ENCODE measurements around the gene EML5.
A peak's percentile ranks its signal among the peaks of the same experiment; 100 is the strongest.
"Not testable (repeated sequence)": the region's sequence is repeated elsewhere in the genome, so short reads cannot be mapped to it uniquely, and the experiment has no call there.

EML5 gene

DNA sequence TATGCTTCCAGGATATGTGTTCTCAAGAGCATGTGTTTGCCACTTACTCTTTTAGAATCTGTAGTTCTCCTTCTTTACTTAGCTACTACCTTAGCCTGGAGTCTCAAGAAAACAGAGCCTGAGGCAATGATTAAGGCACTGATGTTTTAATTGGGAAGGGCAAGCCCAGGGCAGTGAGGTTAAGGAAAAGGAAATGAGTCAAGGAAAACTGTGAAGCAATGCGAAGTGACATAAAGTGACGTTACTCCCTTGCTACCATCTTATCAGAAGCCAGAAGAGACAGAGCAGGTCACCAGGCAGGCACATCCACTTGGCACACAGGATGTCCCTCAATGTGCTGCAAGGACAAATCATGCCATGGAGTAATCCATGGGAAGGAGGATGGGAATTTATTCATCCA, 11.3 kb upstream of the EML5 start:
- no peak for DNase-seq (ENCODE audit: low read depth in 2 of 2)

DNA sequence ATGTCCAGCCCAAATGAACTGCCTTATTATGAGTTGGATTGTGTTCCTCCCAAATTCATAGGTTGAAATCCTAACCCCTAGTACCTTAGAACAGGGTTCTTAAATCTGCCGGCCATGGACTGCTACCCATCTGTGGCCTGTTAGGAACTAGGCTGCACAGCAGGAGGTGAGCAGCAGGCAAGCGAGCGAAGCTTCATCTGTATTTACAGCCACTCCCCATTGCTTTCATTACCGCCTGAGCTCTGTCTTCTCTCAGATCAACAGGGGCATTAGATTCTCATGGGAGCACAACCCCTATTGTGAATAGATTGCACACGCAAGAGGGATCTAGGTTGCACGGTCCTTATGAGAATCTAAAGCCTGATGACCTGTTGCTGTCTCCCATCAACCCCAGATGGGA, 9.8 kb upstream of the EML5 start:
- DNase-seq (ENCODE audit: low read depth in 2 of 2), result no peak

DNA sequence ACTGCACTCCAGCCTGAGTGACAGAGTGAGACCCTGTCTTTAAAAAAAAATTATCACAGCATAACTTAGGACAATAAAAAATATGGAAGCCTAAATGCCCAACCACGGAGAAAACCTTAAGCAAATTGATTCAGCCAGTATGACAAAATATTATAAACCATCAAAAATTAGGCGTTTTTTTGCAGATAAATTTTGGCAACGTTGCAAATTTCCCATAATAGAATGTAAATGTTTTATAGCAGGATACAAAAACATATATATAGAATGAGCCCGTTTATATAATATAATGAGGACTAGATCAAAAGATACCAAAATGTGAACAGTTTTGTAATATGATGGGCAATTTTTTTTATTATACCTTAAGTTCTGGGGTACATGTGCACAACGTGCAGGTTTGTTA, 6.8 kb upstream of the EML5 start:
- DNase-seq (ENCODE audit: low read depth in 2 of 2), result no peak

DNA sequence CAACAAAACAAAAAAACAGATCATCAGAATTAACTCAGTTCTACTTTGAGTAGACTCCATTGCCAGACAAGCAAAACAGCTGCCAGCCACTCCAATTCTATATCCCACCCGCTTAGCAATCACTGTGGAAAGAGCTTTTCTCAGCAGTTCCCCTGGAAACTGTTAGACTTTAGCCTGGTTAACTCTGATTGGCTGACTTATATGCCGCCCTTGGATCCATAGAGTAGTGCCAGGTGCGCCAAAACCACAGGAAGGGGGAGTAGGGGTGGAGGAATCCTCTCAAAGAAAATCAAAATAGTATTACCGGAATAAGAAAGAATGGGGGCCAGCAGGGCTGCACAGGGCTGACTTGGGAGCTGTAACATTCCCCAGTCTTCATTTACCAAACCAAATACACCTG, 5.4 kb upstream of the EML5 start:
- DNase-seq (ENCODE audit: low read depth in 2 of 2), result no peak

DNA sequence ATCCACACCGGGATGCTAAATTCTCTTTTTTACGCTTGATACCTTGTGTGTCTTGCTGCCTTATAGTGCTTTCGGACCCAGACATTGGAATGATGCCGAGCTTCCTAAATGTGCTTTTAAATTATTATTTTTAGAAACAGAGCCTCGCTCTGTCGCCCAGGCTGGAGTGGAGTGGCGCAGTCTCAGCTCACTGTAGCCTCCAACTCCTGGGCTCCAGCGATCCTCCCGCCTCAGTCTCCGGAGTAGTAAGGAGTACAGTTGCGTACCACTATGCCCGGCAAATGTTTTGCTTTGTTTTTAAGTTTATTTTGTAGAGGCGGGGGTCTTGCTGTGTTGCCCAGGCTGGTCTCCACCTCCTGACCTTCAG, 489 bp upstream of the EML5 start:
- DNase-seq (ENCODE audit: low read depth in 2 of 2), result no peak

DNA sequence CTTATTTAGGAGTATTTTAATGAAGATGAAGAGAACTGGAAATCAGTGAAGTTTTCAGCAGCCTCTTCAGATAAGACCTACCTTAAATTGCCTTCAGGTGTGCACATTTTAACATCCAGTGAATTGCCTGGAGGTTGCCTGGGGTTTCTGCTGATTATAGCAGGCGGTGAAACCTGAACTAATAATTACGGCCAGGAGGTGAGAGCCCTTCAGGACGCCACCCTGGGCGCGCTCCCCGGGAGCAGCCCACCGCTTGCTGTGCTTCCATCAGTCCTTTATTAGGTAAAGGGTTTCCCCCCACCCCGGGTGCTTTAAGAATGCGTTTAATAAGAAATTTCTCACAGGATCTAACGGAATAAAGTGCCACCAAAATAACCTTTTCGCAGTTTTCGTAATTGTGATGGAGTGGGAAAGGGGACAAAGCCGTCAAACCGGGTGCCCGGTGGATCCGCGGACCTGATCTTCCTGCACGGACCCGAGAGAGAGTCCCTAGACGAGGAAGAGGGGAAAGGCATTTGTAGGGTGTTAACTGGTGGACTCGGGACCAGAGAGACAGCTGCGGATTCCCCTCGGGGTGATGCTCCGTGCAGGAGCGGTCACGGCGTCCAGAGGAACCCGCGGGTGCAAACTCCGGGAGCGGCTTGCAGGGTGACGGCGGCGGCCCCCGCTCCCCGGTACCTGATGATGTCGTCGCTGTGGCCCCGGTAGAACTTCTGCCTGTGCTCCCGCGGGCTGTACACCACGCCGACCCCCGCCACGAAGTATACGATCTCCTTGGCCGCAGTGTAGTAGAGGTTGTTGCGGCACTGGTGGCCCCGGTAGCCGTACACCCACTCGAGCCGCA, 902 bp downstream of the EML5 start:
- DNase-seq (ENCODE audit: low read depth in 2 of 2), result peak in 1 of 2 donors; percentile 6

DNA sequence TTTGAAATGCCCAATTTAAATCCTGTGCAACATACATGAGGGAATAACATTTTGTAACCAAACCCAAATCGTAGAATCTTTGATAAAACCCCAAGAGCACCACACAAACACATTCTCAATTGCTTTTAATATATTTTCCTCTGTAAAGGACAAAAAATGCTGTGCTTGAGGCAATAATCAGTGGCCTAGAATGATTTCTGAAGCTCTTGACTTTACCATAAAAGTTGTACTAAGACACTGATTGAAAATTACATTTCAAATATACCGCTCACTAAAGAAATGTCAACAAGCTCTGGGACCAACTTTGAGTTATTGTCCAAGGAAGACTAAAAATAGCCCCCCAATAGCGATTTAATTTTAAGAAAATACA, 1.5 kb downstream of the EML5 start:
- no peak for DNase-seq (ENCODE audit: low read depth in 2 of 2)

DNA sequence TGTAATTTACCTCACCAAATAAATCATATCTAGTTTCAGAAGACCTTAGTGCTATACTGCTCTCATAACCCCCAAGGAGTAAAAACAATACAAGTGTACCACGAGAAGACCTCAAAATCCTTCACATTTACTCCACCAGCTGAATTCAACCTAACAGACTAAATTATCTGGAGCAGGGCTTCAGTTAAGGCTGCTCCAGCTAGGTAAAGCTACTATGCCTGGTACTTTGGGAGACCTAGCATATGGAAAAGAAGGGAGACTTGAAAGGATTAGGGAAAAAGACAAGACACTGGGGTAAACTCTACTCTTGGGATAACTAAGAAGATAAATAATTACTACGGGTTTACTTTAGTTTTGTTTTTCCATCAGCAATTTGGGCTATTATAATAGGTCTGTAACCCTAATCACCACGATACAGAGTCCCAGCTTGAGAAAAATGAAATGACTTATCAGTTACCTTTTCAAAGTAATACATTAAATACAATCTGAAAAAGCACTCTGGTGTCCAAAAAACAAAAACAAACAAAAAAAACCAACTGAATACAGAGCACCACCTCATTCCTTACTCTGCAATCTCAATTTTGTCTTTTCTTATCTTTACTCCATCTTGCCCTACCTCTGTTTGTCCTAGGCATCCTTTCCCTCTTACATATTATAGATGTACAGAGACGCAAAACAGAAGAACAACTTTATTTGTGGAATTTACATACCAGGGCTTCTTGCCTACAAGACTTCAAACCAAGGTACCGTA, 2.1 kb downstream of the EML5 start:
- no peak for DNase-seq (ENCODE audit: low read depth in 2 of 2)

DNA sequence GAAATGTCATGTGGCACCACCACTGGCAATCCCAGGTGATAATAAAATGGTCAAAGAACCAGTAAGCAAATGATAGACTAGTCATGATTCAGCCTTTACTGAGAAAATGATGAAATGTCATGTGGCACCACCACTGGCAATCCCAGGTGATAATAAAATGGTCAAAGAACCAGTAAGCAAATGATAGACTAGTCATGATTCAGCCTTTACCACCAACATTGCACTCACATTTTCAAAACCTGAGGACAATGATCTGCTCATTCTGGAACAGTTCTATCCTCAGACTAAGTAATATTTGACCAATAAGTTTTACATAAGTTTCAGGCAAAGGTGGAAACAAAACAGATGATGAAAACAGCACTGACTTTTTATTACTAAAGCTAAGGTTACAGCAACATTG, 3.2 kb downstream of the EML5 start:
- not testable (repeated sequence) for DNase-seq (ENCODE audit: low read depth in 2 of 2)

DNA sequence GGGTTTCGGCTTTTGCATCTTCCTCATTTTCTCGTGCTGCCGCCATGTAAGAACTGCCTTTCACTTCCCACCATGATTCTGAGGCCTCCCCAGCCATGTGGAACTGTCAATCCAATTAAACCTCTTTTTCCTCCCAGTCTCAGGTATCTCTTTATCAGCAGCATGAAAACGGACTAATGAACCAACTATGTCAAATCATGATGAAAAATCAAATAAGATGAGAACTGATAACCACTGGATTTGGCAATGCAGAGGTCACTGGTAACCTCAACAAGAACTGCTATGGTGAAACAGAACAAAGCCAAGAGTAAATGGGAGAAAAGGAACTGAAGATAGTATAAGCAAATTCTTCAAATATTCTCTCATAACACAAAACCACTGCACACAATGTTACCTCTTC, 6.0 kb downstream of the EML5 start:
- DNase-seq (ENCODE audit: low read depth in 2 of 2), result no peak

DNA sequence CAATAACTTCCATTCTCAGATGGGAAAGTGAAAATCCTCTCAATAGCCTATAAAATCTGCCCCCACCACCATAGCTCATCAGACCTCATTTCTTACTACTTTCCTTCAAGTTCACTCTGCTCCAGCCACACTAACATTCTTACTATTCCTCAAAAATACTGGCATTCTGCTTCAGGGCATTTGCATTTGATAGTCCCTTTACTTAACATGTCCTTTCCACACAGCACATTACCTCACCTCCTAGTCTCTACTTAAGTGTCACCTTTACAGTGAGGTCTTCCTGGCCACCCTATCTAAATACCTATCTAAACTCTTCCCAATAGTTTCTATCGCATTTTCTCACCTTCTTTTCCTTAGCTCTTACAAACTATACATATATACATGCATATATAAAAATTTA, 6.8 kb downstream of the EML5 start:
- no peak for DNase-seq (ENCODE audit: low read depth in 2 of 2)

DNA sequence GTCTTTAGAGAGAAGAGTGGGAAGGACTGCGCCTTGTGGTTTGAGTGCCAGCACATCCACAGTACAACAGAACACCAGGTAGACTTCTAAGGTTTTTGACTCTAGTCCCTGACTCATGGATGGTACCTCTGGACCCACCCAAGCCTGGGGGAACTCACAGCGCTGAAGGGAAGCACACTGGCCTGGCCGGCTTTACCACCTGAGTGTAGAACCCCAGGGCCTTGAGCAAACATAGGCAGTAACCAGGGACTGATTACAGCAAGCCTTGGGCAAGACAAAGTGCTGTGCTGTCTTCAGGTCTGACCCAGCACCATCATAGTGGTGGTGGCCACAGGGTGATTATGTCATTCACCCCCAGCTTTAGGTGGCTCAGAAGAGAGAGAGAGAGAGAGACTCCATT, 17.2 kb downstream of the EML5 start:
- no peak for DNase-seq (ENCODE audit: low read depth in 2 of 2)

DNA sequence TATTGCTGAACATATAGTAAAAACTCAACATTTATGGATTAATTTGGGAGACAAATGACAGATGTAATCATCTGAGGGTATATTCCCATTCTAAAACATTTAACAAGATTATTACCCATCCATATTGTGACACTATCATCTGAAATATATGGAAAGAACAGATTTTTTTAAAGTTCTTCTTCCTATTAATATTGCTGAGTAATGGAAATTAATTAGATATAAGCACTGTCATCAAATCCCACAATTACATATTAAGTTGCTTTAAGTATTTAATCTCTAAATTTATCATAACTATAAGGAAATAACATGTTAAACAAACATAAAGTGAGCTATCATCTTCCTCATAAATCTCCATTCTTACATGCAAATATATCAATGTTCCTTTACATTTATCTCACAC, 22.0 kb downstream of the EML5 start:
- no peak for DNase-seq (ENCODE audit: low read depth in 2 of 2)

DNA sequence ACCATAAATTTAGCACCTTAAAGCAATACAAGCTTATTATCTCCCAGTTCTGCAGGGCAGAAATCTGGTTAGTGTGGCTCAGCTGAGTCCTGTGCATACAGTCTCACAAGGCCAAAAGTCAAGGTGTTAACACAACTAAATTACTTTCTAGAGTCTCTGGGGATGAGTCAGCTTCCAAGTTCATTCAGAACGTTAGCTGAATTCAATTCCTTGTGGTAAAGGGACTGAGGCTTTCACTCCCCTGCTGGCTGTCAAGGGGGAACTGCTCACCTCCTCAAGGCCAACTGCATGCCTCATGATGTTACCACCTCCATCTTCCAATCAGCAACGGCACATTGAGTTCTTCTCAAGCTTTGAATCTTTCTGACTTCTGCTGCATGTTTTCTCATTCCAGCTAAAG, 27.6 kb downstream of the EML5 start:
- DNase-seq (ENCODE audit: low read depth in 2 of 2), result no peak

DNA sequence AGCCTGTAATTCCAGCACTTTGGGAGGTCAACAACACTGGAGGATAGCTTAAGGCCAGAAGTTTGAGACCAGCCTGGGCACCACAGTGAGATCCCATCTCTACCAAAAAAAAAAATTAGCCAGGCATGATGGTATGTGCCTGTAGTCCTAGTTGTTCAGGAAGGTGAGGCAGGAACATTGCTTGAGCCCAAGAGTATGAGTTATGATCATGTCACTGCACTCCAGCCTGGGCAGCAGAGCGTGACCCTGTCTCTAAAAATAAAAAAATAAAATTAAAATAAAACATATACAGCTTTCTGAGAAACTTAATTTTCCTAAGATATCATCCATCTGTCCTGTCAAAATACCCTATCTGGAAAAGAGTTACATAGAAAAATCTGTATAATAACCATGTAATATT, 38.9 kb downstream of the EML5 start:
- no peak for DNase-seq (ENCODE audit: low read depth in 2 of 2)

DNA sequence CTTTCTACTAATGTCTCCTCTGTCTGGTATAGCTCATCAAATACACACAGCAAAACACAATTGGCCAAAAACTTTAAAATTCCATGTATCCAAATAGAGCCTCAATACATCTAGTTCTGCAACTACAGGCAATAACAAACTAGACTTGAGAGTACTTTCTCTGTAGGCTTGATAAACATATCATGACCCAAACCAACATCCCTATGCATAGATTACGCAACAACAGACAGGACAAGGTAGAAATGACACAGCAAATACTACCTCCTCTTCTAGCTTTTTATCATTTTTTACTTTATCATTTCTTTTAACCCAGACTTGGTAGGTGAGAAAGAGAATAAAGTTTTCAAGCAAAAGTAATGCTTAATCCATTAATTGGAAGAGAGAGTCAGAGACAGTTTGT, 41.8 kb downstream of the EML5 start:
- DNase-seq (ENCODE audit: low read depth in 2 of 2), result no peak

DNA sequence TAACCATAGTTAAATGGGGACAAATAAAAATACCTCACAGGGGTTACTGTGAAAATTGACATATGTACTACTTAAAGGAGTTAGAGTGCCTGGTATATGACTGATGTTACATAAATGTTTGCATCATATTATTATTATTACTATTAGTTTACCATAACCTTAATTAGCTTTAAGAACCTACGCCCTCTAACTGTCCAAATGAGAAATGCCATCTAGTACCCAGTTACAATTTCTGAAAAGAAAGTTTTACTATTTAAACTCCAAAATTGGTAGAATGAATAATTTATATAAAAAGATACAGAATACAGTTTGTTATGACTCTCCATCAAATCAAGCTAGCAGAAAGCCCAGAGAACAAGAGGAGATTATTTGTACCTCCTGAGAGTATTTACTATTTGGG, 42.3 kb downstream of the EML5 start:
- no peak for DNase-seq (ENCODE audit: low read depth in 2 of 2)

DNA sequence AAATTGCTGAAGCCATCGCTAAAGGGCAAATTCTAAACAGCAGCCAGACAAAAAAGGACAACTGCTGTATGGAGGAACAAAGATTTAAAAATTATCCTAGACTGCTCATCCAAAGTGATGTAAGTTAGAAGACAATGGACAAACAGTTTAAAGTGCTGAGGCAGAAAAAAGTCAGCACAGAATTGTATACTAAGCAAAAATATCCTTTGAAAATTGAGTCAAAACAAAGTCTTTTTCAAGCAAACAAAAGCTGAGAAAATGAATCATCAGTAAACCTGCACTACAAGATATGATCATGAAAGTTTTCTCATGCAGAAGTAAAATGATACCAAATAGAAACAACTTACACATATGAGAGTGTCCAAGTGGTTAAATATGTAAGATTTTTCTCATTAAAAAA, 43.6 kb downstream of the EML5 start:
- no peak for DNase-seq (ENCODE audit: low read depth in 2 of 2)

DNA sequence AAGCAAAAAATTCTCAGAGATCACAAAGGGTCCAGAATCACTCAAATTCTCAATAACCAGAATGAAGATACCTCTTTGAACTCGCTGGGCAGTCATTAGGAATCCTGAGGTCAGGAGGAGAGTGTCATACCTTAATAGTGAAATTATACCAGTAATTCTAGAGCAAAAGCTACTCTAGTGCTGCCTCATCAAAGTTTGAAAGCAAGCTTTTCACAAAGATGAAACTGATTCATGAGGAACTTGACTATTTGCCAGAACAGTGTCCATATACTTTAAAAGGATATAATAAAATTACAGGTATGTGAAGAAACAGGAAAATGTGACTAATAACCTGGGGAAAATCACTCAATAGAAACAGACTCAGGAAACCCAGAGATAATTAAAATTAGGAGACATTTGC, 44.5 kb downstream of the EML5 start:
- no peak for DNase-seq (ENCODE audit: low read depth in 2 of 2)

DNA sequence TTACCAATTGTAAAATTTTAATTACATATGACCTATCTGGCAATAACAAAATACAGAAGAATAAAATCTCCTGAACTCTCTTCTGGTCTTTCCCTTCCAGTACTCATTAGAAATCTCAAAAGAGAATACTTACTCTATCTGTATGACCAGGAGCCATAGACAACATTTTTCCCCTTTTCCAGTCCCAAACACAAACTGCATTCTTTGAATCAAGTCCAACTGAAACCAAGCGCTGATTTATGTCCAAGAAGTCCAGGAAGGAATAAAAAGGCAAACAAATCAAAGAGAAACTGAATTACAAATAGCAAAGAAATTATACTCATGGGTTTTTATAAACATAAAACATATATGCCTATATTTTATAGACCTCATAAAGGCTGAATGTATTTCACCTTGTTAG, 46.7 kb downstream of the EML5 start:
- no peak for DNase-seq (ENCODE audit: low read depth in 2 of 2)

DNA sequence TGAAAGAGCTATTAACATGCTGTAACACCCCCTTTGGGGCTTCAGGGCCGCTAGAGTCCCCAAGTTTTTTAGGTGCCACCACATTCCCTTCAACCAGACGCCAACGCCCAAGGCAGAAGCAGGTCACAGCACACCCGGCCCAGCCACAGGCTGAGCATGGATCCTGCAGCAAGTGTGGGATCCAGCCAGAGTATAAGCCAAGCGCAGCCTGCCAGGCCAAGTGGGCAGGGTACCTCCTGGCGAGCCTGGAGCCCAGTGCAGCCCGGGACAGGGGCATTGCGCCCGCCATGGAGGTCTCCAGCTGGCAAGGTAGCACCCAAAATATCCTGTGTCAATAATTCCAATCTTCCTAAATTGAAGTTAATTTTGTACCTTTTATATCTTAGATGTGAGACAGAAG, 55.5 kb downstream of the EML5 start:
- no peak for DNase-seq (ENCODE audit: low read depth in 2 of 2)

DNA sequence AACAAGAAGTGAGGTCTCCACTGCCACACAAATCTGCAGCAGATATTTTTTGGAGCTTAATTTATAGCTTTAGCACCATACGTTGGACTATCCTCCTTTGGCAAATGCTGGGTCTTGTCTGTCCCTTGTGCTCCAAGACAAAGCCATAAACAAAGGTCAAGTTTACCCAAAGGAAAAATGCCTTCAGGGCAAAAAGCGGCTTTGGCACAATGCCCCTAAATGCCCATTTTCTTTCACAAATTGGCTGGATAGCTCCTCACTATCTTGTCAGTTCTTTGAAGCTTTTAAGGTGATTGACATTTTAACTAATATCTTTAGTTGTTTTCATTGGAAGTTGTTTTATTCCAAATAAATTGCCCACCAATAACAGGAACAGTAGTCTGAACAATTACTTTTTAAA, 59.6 kb downstream of the EML5 start:
- DNase-seq (ENCODE audit: low read depth in 2 of 2), result no peak

DNA sequence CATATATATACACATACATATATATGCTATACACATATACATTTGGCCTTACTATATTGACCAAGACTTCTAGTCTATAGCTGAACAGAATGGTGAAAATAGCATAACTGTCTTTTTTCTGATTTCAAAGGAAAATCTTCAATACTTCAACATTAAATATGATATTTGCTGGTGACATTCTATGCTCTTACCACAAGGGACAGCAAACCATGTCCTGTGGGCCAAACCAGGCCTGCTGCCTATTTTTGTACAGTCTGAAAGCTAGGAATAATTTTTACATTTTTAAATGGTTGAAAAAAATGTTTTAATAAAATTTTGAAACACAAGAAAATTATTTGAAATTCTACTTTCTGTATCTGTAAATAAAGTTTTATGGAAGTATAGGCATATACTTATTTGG, 63.6 kb downstream of the EML5 start:
- no peak for DNase-seq (ENCODE audit: low read depth in 2 of 2)

DNA sequence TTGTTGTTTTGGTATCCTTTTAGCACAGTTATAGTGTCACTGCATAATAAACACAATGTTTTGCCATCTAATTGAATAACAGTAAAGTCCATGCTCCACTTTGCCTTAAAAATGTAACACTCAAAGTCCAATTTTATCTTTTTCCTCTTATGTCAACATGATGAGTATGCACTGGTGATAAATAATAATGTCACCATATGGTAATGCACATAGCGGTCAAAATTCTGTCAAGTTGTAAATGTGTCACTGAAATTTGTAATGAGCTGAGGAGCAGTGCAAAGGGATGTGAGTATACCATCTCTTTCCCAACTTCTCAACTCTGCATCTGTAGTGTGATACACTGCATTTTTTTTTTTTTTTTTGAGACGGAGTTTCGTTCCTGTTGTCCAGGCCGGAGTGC, 65.7 kb downstream of the EML5 start:
- DNase-seq (ENCODE audit: low read depth in 2 of 2), result no peak
